Activated CD4-positive, alpha-beta T cell treated with anti-CD3 and anti-CD28 coated beads, Interleukin-2, Interleukin-6, amounts not matched to agents 100 ng/mL and 50 ng/mL, durations not matched to agents 16 hours and 8 hours (primary cell): ENCODE measurements around the gene FKBP8.
A peak's percentile ranks its signal among the peaks of the same experiment; 100 is the strongest.

Experiments used
- DNase-seq: peaks from one replicate; pipeline ENCODE4 v3.0.0-alpha.2; 2020

FKBP8 gene

DNA sequence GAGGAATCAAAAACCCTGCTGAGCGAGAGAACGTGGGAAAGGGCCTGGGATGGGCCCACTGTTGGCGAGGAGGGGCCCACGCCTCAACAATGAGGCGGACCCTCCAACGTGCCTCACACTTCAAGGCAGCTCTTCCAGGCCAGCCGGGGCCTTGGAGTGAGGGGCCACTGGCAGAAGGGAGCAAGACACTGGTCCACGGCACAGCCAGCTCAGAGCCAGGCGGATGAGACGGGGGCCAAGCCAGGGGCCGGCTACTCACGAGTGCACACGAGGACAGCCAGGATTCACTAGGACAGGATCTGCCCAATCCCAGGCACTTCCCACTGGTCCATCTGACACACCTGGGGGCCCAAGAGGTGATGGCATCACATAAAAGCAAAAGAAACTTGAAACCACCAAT is 42.0 kb downstream of the FKBP8 start:
- DNase-seq, result no peak

DNA sequence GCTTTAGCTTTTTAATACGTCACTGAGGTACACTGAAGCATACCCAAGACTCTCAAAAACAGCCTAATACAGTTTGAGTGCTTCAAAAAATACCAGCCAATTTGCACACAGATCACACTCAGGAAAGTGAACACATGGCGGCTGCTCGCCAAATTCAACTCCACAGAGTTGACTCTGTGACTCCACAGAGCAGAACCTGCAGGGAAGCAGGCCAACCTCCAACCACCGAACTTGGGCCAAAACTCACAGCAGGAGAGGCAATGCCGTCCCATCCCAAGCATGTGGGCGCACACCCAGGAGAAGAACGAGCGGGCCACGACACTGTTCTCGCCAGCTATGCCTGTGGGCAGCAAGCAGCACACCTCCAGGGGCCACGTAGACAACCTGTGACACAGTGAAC is 42.6 kb downstream of the FKBP8 start:
- no peak for DNase-seq

DNA sequence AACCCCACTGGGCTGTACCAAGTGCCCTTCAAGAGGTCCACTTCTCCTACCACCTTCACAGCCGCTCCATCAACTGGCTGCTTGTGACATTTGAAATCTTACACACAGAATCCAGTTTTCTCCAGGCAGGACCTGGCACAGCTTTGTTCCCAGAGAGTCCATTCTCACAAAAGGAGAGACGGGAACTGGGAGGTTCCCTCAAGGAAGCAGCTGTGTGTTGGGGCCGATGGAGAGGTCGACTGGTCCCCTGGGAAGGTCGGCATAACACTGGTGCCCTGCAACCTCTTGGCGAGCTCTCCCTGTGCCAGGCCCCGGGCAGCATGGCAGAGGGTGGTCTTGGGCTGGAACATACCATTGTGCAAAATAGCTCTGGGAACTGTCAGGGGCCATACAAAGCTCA is 43.0 kb downstream of the FKBP8 start:
- DNase-seq, result no peak

DNA sequence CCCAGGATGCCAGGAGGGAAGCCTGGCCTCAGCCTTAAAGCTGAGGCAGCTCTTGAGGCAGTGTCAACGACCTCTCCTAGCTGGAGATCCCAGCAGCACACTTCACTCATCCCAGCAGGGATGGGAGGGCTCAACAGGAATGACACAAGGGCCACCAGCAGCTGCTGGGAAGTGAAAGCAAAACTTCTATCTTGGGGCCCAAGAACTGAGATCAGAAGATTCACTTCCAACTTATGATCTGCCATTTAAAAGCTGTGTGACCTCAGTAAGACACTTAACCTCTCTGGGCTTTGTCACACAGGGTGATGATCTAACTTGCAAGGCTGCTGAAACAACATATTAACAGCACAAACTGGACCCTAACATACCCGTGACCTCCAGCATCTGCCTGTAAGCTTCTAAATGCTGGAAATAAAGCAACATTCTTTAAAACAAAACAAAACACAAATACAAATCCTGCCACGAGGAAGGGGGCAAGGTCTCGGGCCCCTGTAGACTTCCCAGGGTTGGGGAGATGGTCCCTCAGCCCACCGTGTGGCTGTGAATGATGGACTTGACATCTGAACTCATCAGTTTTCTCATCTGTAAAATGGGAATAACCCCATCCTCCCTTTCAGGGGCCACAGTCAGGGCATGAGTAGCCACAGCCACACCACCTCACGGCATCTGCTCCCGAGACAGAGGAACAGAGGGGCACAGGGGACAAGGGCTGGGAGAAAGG is 44.2 kb downstream of the FKBP8 start:
- no peak for DNase-seq

DNA sequence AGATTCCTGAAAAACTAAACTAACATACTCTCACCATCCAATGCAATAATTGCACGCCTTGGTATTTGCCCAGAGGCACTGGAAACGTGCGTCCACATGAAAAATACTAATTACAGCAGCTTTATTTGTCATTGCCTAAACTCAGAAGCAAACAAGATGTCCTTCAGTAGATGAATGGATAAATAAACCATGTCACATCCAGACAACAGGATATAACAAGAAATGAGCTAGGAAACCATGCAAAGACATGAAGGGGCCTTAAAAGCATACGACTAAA is 46.5 kb downstream of the FKBP8 start:
- DNase-seq, result no peak

DNA sequence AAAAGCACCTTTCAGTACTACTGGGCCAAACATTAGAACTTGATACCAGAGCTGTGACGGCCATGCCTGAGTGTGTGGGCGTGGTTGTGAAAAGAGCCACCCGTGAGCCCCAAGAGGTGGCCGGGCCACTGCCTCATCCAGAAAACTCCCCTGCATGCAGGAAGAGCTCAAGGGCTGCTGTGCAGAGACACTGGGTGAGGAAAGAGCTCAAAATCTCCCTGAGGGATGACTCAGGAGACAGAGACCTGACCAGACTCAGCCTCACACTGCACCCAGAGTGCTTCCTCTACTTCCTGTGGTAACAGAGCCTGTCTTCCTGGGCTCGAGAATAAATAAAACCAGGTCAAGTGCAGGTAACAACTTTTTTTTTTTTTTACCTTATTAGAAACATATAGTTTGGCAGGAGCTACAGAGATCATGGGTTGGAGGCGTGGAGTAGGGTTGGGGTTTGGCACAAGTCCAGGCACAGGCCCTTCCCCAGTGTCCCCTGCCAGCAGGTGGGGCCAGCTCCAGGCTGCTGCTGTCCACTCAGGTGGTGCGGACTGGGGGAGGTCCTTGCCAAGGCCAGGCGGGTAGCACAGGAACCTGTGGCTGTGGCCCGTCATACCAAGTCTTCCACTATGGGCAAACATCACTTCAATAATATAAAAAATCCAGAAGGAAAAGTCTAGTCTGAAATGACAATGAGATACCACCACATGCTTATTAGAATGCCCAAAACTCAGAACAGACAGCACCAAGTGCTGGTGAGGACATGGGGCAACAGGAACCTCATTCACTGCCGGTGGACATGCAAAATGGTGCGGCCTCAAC is 47.0 kb downstream of the FKBP8 start:
- peak; percentile 85 for DNase-seq

DNA sequence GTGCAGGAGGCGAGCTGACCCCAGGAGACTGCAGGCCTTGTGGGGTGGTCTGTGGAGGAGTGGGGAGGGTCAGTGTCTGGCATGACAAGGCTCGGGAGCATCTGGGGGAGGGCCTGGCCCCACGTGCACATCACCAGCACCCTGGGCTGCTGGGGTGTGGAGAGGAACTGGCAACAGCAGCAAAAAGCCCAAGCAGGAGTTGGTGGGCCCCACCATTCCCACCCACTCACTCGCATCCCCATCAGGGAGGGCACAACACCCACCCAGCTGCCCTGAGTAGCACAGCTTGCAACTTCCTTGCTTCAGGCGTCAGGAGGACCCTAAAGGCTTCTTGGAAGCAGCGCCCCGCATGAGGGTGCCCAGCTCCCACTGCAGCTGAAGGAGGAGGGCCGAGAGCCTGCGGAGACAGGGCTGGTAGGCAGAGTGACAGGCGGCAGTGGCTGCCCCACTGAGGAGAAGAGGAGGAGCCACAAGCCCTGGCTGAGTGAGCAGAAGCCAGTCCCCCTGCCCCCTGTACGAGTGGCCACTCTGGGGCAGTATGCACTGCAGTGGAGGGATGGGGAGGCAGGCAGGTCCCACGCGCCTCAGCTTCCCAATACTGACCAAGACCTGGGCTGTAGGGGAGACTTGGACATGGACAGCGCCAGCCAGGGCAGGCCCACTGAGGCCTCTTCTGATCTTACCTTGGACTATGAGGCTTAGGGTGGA is 48.0 kb downstream of the FKBP8 start:
- no peak for DNase-seq

DNA sequence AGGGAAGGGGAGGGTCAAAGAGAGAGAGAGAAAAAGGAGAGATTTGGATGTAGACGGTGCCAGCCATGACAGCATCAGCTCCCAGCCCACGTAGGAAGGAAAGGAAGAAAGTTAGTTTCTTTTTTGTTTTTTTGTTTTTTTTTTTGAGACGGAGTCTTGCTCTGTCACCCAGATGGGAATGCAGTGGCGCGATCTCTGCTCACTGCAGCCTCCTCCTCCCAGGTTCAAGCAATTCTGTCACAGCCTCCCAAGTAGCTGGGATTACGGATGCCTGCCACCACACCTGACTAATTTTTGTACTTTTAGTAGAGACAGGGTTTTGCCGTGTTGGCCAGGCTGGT is 49.1 kb downstream of the FKBP8 start:
- DNase-seq, result no peak

DNA sequence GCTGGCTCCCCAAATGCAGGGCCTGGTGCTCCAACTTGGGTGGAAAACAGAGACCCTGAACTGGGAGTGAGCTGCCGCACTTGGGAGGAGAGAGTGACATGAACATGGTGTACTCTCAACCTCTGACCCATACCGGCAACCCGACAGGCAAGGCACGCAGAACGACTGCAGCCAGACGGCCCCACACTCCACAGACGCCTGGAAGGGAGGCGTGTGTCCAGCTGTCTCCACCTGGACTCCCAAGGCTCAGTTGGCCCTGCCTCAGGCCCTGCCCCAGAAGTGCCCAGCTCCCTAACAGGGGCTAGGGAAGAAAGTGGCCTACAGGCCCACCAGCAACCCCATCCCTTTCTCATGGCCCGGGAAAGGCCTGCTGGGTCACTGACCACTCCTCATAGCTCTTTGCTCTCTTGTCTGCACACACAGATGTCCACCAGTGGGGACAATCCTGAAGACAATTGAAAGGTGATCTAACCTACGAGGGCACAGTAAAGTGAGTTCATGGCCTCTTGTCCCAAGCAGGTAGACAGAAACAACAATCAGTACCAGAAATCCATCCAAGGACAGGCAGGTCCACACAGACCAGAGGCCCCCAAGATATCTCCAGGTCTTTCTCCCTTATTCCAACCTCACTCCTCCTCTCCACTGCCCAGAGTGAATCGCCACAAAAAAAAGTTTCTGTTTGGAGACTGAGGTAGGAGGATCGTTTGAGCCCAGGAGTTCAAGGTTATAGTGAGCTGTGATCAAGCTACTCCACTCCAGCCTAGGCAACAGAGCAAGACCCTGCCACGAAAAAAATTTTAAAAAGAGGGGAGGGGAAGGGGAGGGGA is 49.7 kb downstream of the FKBP8 start:
- no peak for DNase-seq

DNA sequence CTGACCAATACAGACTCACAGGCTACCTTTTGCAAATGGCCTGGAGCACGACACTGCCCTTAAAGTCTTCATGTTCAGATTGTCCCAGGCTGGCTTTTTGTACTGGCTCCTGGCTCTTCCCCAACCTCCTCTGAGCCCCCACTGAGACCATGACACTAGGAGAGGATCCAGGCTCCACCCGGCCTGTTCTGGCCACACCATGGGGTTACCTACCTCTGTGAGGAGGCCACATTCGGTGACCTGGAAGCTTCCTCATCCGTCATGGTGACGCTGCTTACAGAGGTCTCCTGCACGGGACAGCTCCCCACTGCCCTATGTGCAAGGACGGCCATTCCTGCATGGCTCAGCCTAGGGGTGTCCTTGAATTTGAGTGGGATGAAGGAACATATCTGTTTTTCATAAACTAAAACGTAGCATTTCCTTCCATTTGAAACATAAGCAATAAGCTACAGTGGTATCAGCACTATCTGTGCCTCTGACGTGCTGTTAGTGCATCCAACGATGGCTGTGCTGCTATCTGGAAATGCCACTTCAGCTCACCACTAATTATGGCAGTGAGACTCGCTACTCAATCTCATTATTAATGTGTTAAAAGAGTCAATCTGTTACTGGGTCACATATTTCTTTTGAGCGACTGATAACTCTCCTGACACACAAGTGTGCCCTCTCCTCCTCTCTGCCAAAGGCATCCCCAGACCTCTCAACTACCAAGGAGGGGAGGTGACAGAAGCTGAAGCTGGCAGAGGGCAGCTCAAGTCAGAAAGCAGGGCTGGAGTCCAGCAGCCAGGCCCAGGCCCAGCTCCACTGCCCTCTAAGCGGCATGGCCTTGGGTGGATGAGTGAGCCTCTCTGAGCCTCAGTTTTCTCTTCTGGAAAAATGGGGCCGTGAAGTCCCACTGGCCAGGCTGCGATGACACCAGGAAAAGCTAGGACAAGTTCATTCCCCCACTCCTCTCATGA is 51.1 kb downstream of the FKBP8 start:
- no peak for DNase-seq

DNA sequence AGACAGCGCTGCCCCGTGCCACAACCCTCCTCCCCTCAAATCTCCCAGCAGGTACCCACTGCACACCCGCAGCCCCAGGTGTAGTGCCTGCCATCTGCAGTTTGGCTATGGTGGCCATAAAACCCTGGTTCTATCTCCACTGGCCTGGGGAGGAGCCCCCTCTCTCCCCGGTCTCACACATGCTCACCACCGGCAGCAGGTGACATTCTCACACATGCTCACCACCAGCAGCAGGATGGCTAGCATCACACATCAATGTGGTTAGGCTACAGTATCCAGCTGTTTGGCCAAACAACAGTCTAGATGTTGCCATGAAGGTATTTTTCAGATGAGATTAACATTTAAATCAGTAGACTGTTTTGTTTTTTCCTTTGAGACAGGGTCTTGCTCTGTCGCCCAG is 52.6 kb downstream of the FKBP8 start:
- DNase-seq, result no peak

DNA sequence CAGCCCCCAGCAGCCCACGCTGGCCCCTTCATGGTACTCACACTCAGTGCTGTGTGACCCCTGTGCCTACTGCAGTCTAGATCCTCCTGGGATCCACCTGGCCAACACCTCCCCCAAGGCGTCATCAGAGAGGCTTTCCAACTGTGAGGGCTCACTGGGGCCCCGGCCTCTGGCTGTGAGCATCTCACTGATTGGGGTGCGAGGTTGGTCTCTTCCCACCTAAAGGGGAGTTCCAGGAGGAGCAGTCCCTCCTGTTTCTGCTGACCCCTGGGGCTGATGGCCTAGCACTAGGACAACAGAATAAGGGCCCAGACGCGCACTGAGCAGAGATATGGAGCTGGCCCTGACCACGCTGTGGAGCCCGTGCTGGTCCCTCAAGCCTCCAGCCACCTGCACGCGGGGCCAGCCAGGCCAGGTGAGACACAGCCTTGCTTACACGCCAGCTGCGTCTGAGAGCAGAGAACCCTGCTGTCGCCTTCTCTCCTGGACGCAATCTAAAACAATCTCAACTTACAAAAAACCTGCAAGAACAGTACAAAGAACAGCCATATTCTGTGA is 53.7 kb downstream of the FKBP8 start:
- DNase-seq, result no peak

DNA sequence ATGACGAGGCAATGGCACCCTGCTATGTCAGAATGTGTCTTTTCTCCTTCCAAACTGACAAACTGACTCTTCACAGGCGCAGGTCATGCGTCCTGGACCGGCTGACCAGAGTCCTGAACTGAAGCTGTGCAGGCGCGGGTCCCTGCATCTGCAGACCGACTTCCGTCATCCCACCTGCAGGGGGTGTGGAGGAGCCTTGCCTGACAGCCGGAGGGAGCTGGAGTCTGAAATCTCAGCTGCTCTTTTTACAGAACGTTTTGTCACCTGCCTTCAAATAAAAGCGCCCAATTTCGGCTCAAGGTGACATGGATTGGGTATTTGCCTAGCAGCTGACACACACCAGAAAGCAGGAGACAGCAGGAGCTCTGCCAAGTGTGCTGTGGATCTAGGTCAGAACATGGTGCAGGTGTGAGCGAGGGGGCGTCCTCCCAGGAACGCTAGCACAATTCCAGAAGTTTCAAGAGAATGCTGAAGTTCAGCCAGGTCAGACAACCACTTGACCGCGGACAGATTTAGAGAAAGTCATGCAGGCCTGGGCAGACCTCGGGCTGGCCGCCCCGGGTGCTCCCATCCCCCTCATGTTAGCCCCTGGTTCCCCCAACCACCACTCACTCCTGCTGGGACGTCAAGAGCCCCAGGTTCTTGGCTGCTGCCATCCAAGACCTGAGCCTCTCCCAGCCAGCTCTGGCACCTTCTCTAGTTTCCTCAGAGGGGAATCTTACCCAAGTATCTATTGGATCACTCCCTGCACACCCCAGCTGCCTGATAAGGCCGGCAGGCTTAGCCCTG is 54.3 kb downstream of the FKBP8 start:
- DNase-seq, result no peak

DNA sequence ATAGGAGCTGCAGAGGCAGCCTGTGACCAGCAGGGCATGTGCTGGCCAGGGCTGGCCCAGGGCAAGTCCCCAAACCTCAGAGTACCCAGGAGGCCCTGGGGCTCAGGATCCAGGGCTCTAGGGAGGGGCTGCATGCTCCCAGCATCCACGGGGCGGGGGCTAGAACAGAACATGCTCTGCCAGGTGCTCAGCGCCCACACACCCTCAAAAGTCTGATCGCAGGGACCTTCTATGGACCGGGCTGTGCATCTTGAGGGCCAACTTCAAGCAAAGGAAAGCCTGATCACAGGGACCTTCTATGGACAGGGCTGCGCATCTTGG is 55.0 kb downstream of the FKBP8 start:
- no peak for DNase-seq

DNA sequence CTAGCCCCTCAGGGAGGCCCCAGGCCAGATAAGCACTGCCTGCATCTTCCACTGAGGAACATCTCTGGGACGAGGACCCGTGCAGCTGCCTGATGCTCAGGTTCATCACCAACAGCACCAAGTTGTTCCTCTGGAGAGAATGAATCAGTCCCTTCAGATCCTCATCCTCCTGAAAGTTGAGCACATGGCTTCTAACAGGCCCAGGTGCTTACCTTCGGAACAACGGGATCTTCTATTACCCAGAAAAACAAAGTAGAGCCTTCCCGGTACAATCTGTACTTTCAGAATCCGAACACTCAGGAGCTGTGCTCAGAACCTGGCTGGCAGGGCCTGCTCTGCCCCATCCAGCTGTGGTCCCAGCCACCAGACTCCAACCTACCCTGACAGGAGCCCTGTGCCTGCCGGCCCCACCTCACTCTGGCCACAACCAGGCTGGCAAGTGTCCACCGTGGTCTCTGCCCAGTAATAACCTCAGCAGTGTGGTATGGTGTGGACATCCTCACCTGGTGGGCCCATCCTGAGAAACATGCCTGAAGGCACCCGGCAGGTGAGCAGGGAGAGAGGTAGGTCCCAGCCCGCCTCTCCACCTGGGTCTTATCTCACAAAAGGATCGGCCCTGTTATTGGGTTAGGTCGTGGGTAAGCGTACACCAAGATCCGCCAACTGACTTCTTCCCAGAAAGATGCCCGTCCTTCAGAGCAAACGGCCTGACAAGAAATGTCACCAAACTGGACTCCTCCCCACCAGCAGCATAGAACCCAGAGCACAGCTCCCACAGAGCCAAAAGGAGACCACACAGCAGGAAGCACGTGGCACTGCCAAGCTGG is 55.6 kb downstream of the FKBP8 start:
- DNase-seq, result no peak

DNA sequence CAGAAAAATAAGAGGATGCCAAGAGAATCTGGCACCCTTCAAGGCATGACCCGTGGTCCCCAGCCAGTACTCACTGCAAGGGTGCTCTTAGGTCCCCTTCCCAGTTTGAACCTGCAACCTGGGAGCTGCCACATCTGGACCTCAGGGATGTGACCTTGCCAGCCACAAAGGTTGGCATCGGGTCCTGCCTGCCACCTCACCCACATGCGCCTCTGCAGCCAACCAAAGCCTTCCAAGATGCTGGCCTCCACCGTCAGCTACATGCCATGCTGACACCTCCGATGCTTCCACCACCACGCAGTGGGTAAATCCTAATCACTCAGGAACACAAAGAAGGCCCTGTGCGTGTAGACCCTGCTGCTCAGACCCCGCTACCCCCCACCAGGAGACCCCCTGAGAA is 56.6 kb downstream of the FKBP8 start:
- no peak for DNase-seq

DNA sequence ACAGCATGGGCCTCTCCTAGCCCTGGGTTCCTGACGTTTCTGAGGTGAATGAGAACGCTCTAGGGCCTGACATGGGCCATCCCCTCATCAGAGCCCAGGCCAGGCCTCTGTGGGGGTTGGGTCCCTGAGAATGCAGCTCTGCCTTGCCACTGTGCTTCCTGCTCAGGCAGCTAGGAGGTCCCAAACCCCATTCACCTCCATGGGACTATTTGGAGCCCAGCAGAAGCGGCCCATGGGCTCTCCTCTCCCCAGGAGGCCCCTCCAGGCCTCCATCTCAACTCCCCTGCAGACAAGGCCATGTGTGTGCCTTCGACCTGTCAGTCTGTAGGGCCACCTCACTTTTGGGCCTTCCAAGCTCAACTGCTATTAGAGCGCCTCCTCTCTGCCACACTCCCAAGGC is 58.4 kb downstream of the FKBP8 start:
- DNase-seq, result no peak

DNA sequence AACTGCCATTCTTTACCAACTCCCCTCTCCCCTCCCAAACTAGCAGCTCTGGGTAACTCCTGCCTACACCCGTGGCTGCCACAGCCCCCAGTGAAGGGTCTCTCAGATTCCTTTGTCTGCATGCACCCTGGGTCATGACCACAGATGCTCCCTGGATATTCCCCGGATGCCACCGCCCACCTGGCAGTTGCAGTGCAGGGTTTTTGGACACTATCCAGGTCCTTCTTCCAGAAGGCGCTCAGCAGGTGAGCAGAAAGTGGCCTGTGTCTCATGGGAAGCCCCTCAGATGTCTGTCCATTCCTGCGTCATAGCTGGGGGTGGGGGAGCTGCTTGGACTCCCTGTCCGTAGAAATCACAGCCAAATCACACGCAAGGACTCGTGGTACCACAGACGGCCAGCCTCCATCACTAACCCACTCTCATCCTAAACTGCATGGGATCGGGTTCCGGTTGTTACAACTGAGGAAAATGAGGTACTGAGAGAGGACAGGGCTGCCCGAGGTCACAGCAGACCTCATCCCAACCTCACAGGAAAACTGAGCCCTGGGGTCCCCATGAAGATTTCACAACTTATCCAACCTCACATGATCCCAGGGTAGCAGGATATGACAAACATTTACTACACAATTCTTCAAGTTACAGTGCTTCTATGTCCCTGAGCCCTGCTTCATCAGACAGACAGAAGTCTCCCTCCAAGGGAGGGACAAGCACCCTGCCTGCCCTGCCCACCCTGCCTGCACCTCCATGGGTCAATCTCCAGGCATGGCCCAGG is 60.1 kb downstream of the FKBP8 start:
- DNase-seq, result no peak
